ENCODE results near the gene GLB1L2. TPM values are rescaled to one million over a fixed set of nuclear protein-coding genes. Genes with fewer than 3 reads are reported as not detected.

Gene GLB1L2
- total and polyA plus RNA-seq, 2 of the 13 experiments (the other 11 are each of a cell fraction or from before 2014, with no cell fraction given), result 0.59 to 0.69 TPM

- peaks cover 4 to 50% of the 10 kb centered on the region in 2 experiments; a peak in 4 of 5 replicates for H3K27me3 ChIP-seq (ENCODE audit: control insufficient read depth in 1 of 2, insufficient read depth in 2 of 2, low read length in 2 of 2)
- CTCF ChIA-PET (ENCODE audit: low intra/inter-chr PET ratio, low total read pairs), result no interaction called here
- DNase-seq (ENCODE audit: low spot score), result no peak
- FAIRE-seq, result no peak
- 0% methylated on average over 6 of the region's 7 CpGs for WGBS (ENCODE audit: low lambda C conversion rate)
- BruUV-seq (replicated peaks), result no TSS peak
- H3K27ac ChIP-seq (ENCODE audit: extremely low read length, insufficient read depth, low read length), result no peak overlapping the region
- intact Hi-C loops (cut with micrococcal nuclease; ENCODE audit: unreplicated experiment) (no loop called here), in situ Hi-C loops (cut with HindIII; ENCODE audit: extremely low pct_ligation_motif_present, low pct_unique_long_range_greater_than_20kb) (no loop called here)
- no peaks in the 10 kb centered on the region for H3K4me1 ChIP-seq (ENCODE audit: insufficient read depth, low read length)
- H3K9ac ChIP-seq (ENCODE audit: insufficient read depth, low read depth, low read length), result no peak overlapping the region
- no peak overlapping the region for H3K4me2 ChIP-seq (ENCODE audit: low read depth, low read length)
- no peaks in the 10 kb centered on the region for H3K36me3 ChIP-seq (replicated peaks in 1 of 2; ENCODE audit: control insufficient read depth in 1 of 2, insufficient read depth in 2 of 2, low read length in 2 of 2)
- H2AFZ ChIP-seq (ENCODE audit: low read length), result no peak overlapping the region
- POLR2A ChIA-PET, result no interaction called here
- ATAC-seq, result no peak
- H3K9me3 ChIP-seq (ENCODE audit: low read length), result no peaks in the 10 kb centered on the region
- no peaks in the 10 kb centered on the region for H4K20me1 ChIP-seq (ENCODE audit: insufficient read depth, low read length)
- no peak overlapping the region for H3K4me3 ChIP-seq (replicated peaks in 1 of 3; ENCODE audit: insufficient read depth in 1 of 3, low read depth in 2 of 3, low read length in 3 of 3)
- no peaks in the 10 kb centered on the region for H3K79me2 ChIP-seq (ENCODE audit: insufficient read depth, low read length)
- TF ChIP-seq TCF7 (IDR thresholded peaks at IDR 0.05; ENCODE audit: low read depth), result no peak
- TF ChIP-seq ZNF569 (CRISPR knock-in tag; IDR thresholded peaks at IDR 0.05; ENCODE audit: borderline replicate concordance), result no peak
- no peak for TF ChIP-seq HOMEZ (CRISPR knock-in tag; IDR thresholded peaks at IDR 0.05; ENCODE audit: low read depth)
- TF ChIP-seq PRDM10 (CRISPR knock-in tag; IDR thresholded peaks at IDR 0.05; ENCODE audit: low read depth), result no peak
- no peak for TF ChIP-seq RNF219 (CRISPR knock-in tag; IDR thresholded peaks at IDR 0.05)
- TF ChIP-seq PHF8 (CRISPR knock-in tag; IDR thresholded peaks at IDR 0.05), result no peak
- TF ChIP-seq ZBTB3 (CRISPR knock-in tag; IDR thresholded peaks at IDR 0.05; ENCODE audit: borderline replicate concordance, low read depth), result no peak
- TF ChIP-seq KLF9 (CRISPR knock-in tag; IDR thresholded peaks at IDR 0.05; ENCODE audit: low read depth), result no peak
- no peak for TF ChIP-seq ZNF260 (CRISPR knock-in tag; IDR thresholded peaks at IDR 0.05; ENCODE audit: borderline replicate concordance, low read depth)
- no peak for TF ChIP-seq ZNF639 (CRISPR knock-in tag; conservative IDR thresholded peaks at IDR 0.05)
- no peak for TF ChIP-seq XRCC5 (optimal IDR thresholded peaks at IDR 0.05; ENCODE audit: low read length)
- no peak for TF ChIP-seq RORA (CRISPR knock-in tag; IDR thresholded peaks at IDR 0.05)
- TF ChIP-seq ZNF224 (CRISPR knock-in tag; IDR thresholded peaks at IDR 0.05), result no peak
- no peak for TF ChIP-seq USF2 (IDR thresholded peaks at IDR 0.05; ENCODE audit: low read depth, low read length)
- no peak for TF ChIP-seq USF2 (CRISPR knock-in tag; IDR thresholded peaks at IDR 0.05; ENCODE audit: borderline replicate concordance)
Measured at GRCh38 chr11:134399996-134400395, 68.2 kb downstream of the GLB1L2 start.
